Measurements from ENCODE around the gene GAPVD1. TPM values are rescaled to one million over a fixed set of nuclear protein-coding genes. Genes with fewer than 3 reads are reported as not detected.

GAPVD1 gene
- total RNA-seq, 1 experiment from 2014 or later, result 33.3 TPM

GRCh38 chr9:125258160-125258785 is 3.4 kb upstream of the GAPVD1 start (continued):
- TF ChIP-seq IRF2 (CRISPR knock-in tag; IDR thresholded peaks at IDR 0.05; ENCODE audit: borderline replicate concordance, low read depth) (no peak), NFATC4 (CRISPR knock-in tag; IDR thresholded peaks at IDR 0.05) (no peak), GABPB1 (CRISPR knock-in tag; IDR thresholded peaks at IDR 0.05) (no peak), ZNF263 (CRISPR knock-in tag; IDR thresholded peaks at IDR 0.05; ENCODE audit: low read depth) (no peak), ARID4B (CRISPR knock-in tag; IDR thresholded peaks at IDR 0.05; ENCODE audit: borderline replicate concordance) (no peak), SMAD3 (CRISPR knock-in tag; IDR thresholded peaks at IDR 0.05; ENCODE audit: borderline replicate concordance) (no peak), MAX (CRISPR knock-in tag; IDR thresholded peaks at IDR 0.05) (no peak), STAT6 (CRISPR knock-in tag; conservative IDR thresholded peaks at IDR 0.05; ENCODE audit: low read depth) (no peak), ELF4 (CRISPR knock-in tag; IDR thresholded peaks at IDR 0.05; ENCODE audit: low read depth) (no peak)

GRCh38 chr9:125258832-125259534 is 2.6 kb upstream of the GAPVD1 start:
- Mint-ChIP-seq H3K9me3 (peaks cover 4% of the 10 kb centered on the region; the same call in 1 of the 2 replicates), H3K27ac (no peak overlapping the region), H3K4me1 (peaks cover 10% of the 10 kb centered on the region), H3K4me3 (no peak overlapping the region), H3K36me3 (no peaks in the 10 kb centered on the region; the same call in 1 of the 2 replicates), H3K27me3 (ENCODE audit: low read depth) (no peaks in the 10 kb centered on the region)
- TF ChIP-seq ZSCAN18 (CRISPR knock-in tag; IDR thresholded peaks at IDR 0.05), result no peak
- no peak for TF ChIP-seq MYBL2 (CRISPR knock-in tag; IDR thresholded peaks at IDR 0.05)
- TF ChIP-seq TP53 (CRISPR knock-in tag; IDR thresholded peaks at IDR 0.05), result no peak
- no peak for TF ChIP-seq NR2C2 (CRISPR knock-in tag; IDR thresholded peaks at IDR 0.05)
- no peak for TF ChIP-seq RORB (CRISPR knock-in tag; IDR thresholded peaks at IDR 0.05)
- no peak for TF ChIP-seq ZNF671 (CRISPR knock-in tag; IDR thresholded peaks at IDR 0.05)
- TF ChIP-seq ZNF219 (CRISPR knock-in tag; IDR thresholded peaks at IDR 0.05; ENCODE audit: borderline replicate concordance), result no peak
- TF ChIP-seq ZNF138 (CRISPR knock-in tag; conservative IDR thresholded peaks at IDR 0.05), result no peak
- no peak for TF ChIP-seq SOX15 (CRISPR knock-in tag; IDR thresholded peaks at IDR 0.05)
- TF ChIP-seq ERG (CRISPR knock-in tag; IDR thresholded peaks at IDR 0.05), result no peak
- TF ChIP-seq ZNF396 (CRISPR knock-in tag; IDR thresholded peaks at IDR 0.05; ENCODE audit: borderline replicate concordance), result no peak
- no peak for TF ChIP-seq SP1 (CRISPR knock-in tag; conservative IDR thresholded peaks at IDR 0.05)
- TF ChIP-seq ATF1 (CRISPR knock-in tag; IDR thresholded peaks at IDR 0.05), result no peak
- no peak for TF ChIP-seq NFYB (CRISPR knock-in tag; conservative IDR thresholded peaks at IDR 0.05; ENCODE audit: low read depth)
- ATAC-seq (no peak), DNase-seq (ENCODE audit: low spot score) (no peak)
- POLR2A ChIA-PET, result no interaction called here
- CTCF ChIA-PET, result no interaction called here
